ENCODE data around the gene RNASE9. TPM values are rescaled to one million over a fixed set of nuclear protein-coding genes. Genes with fewer than 3 reads are reported as not detected.
"Not testable (repeated sequence)": the region's sequence is repeated elsewhere in the genome, so short reads cannot be mapped to it uniquely, and the experiment has no call there.

The RNASE9 gene
- total RNA-seq, 1 donor from 2014 or later, result not detected

DNA sequence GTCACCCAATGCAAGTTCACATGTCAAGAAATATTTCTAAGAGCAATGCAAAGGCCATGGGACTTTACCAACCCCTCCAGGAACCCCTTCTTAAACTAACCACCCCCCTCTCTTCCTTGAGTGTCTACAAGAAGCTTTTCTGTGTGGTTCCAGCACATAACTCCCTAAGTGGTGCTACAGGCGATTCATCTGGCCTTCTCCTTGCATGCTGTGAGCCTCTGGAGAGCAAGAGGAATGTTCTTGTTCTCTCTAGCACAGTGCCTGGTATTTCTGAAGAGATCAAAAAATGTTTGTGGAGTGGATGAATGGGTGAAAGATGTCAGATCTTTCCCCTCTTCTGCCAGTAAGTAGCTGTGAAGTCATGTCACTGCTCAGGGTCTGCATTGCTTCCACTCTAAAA is 36.3 kb upstream of the RNASE9 start:
- no peak for DNase-seq (ENCODE audit: extremely low spot score, unreplicated experiment)
- Mint-ChIP-seq H3K9me3 (no peaks in the 10 kb centered on the region), H3K4me3 (no peak overlapping the region), H3K4me1 (ENCODE audit: unreplicated experiment) (no peaks in the 10 kb centered on the region), H3K36me3 (no peaks in the 10 kb centered on the region), H3K27me3 (peaks cover 4% of the 10 kb centered on the region), H3K27ac (no peak overlapping the region)
- TF ChIP-seq CTCF (conservative IDR thresholded peaks at IDR 0.05), result no peak

DNA sequence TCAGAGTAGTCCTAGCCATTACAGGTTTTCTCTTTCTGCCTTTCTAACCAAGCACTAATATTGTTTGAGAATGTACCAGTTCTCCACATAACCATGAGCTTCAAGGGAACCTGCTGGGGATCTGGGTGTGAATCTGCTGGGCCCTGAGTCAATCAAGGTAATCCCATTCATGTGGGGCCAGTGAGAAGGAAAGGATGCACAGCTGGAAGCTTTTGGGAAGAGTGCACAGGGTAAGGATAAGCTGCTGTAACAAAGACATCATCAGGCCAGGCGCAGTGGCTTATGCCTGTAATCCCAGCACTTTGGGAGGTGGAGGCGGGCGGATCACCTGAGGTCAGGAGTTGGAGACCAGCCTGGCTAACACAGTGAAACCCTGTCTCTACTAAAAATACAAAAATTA is 34.9 kb upstream of the RNASE9 start:
- not testable (repeated sequence) for H3K9me3 Mint-ChIP-seq; H3K27ac Mint-ChIP-seq; H3K4me3 Mint-ChIP-seq; DNase-seq (ENCODE audit: extremely low spot score, unreplicated experiment); H3K4me1 Mint-ChIP-seq (ENCODE audit: unreplicated experiment); H3K36me3 Mint-ChIP-seq
- H3K27me3 Mint-ChIP-seq, result peaks cover 12% of the 10 kb centered on the region

- H3K36me3 Mint-ChIP-seq, result no peaks in the 10 kb centered on the region
- H3K27me3 Mint-ChIP-seq, result peaks cover 9% of the 10 kb centered on the region
- H3K4me1 Mint-ChIP-seq (ENCODE audit: unreplicated experiment), result no peaks in the 10 kb centered on the region
- H3K27ac Mint-ChIP-seq, result no peak overlapping the region
- no peaks in the 10 kb centered on the region for H3K9me3 Mint-ChIP-seq
- no peak overlapping the region for H3K4me3 Mint-ChIP-seq
- no peak for TF ChIP-seq CTCF (conservative IDR thresholded peaks at IDR 0.05)
- DNase-seq (ENCODE audit: extremely low spot score, unreplicated experiment), result no peak
Measured at GRCh38 chr14:20592574-20592973, 31.7 kb upstream of the RNASE9 start.

GRCh38 chr14:20591235-20591634 is 30.4 kb upstream of the RNASE9 start, which contains the start of gene RNASE12:
TSS of gene RNASE12 (minus strand) at chr14:20591376. CDS start at chr14:20590723, 653 bp downstream.
- no peak for TF ChIP-seq CTCF (conservative IDR thresholded peaks at IDR 0.05)
- Mint-ChIP-seq H3K4me1 (ENCODE audit: unreplicated experiment) (no peaks in the 10 kb centered on the region), H3K4me3 (no peak within 1 kb of the TSS), H3K27me3 (peaks cover 9% of the 10 kb centered on the region), H3K9me3 (no peaks in the 10 kb centered on the region), H3K27ac (no peak within 1 kb of the TSS), H3K36me3 (no peaks in the 10 kb centered on the region)
- no peak for DNase-seq (ENCODE audit: extremely low spot score, unreplicated experiment)

DNA sequence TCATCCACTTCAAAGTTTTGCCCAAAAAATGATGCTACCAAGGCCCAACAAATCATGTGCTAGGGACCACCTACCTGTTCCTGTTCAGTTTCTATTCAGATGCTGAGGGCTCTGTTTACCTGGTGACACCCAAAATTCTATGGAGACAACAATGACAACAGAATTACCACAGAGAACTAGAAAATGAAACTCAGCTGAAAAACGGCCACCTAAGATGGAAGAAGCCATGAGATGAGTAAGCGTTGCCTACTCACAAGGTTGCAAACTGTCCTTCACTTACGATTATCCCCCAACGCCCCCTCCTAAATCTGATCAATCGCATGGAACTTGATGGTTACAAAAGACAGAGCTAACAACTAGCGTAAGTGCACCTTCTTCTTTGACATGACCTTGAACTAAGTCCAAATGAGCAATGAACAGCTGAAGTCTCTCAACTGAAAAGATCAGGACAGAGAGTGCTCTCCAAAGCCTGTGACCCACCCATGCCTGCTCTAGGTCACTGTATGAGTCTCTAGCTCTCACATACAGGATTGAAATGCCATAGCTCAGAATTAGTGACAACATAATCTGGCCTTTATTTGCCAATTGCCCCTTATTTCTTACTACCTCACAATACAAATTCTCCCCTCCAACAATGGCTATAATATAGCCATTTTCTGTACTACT is 26.8 kb upstream of the RNASE9 start, which contains the start of gene RNASE11:
RNASE11 (minus strand) TSS at position 513 of the 666 bp plus-strand sequence.
- H3K36me3 Mint-ChIP-seq, result no peaks in the 10 kb centered on the region
- no peak within 1 kb of the TSS for H3K4me3 Mint-ChIP-seq
- no peaks in the 10 kb centered on the region for H3K4me1 Mint-ChIP-seq (ENCODE audit: unreplicated experiment)
- no peaks in the 10 kb centered on the region for H3K9me3 Mint-ChIP-seq
- no peak for TF ChIP-seq CTCF (conservative IDR thresholded peaks at IDR 0.05)
- H3K27ac Mint-ChIP-seq, result no peak within 1 kb of the TSS
- DNase-seq (ENCODE audit: extremely low spot score, unreplicated experiment), result no peak
- H3K27me3 Mint-ChIP-seq, result peaks cover 15% of the 10 kb centered on the region

DNA sequence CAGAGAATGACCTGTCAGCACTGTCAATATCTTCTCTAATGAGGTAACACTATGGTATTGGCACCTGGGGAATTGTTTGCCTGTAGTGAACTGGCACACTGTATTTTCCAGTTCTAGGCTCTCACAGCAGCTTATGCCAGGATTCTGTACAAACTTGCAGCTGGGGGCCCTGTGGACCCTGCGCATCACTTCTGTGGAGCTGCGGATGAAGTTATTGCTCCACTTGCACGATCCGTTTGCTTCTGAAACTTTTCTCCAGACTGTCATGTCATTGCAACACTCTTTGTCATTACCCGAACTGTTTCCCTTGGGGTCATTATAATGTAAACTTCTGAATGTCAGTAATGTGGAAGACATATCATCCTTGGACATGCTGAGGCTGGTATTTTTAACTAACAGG is 23.1 kb upstream of the RNASE9 start:
- no peaks in the 10 kb centered on the region for H3K9me3 Mint-ChIP-seq
- H3K27me3 Mint-ChIP-seq, result peaks cover 6% of the 10 kb centered on the region
- H3K36me3 Mint-ChIP-seq, result no peaks in the 10 kb centered on the region
- DNase-seq (ENCODE audit: extremely low spot score, unreplicated experiment), result no peak
- H3K4me1 Mint-ChIP-seq (ENCODE audit: unreplicated experiment), result no peaks in the 10 kb centered on the region
- no peak overlapping the region for H3K27ac Mint-ChIP-seq
- no peak overlapping the region for H3K4me3 Mint-ChIP-seq
- TF ChIP-seq CTCF (conservative IDR thresholded peaks at IDR 0.05), result no peak

All from type B pancreatic cell (in vitro differentiated cells).